HCT116 (cell line): ENCODE measurements around the gene SLC12A1. TPM values are rescaled to one million over a fixed set of nuclear protein-coding genes. Genes with fewer than 3 reads are reported as not detected.

Experiments
- ATAC-seq: fragments of 200-7000 bp; cut with Tn5 transposase; 2 replicates; pipeline ENCODE4 v1.9.1; 2020; ENCODE audit warnings: mild to moderate bottlenecking, moderate library complexity
- BruUV-seq: library from RNA; stranded (reverse); fragments of 400-500 nt; replicated peaks from 2 replicates; lab custom pipeline; 2021; lab: Mats Ljungman, UMichigan
- CTCF ChIA-PET: fragments of 300-600 bp; sonication (Branson Sonifier 250); formaldehyde crosslinking; loops from one replicate; lab custom pipeline; 2021; ENCODE audit warnings: antibody characterized with exemption; lab: Charles Lee
- POLR2A ChIA-PET: fragments of 300-600, 350-600 bp; sonication (Branson Sonifier 250); formaldehyde crosslinking; loops from one replicate; lab custom pipeline; 2021; ENCODE audit warnings: antibody characterized with exemption; lab: Charles Lee
- RAD21 ChIA-PET, 2 experiments: fragments of 300-600 bp; sonication (Branson Sonifier 250); formaldehyde crosslinking; loops; one replicate each; lab custom pipeline; 2023; ENCODE audit warnings: low total read pairs in 2 of 2; ENCODE audit not compliant: uncharacterized antibody in 2 of 2, unreplicated experiment in 2 of 2, low non-redundant PET in 1 of 2; lab: Charles Lee
- DNase-seq: peaks from one replicate; pipeline ENCODE4 v3.0.0-alpha.2; 2010; ENCODE audit warnings: low read depth, low spot score
- H2AFZ ChIP-seq: fragments of 200-600 bp; shearing (Covaris generic), sonication (generic); 2 replicates; pipeline ENCODE4 v1.6.1; 2017; ENCODE audit warnings: low read depth, mixed run types, mixed read lengths, antibody characterized with exemption, low read length; ENCODE audit not compliant: poor library complexity, severe bottlenecking
- H3K27ac ChIP-seq: 2 replicates; pipeline ENCODE4 v1.5.1; 2012; ENCODE audit warnings: low read depth, low read length
- H3K27me3 ChIP-seq: fragments of 200-600 bp; sonication (generic); 2 replicates; pipeline ENCODE4 v1.6.1; 2016; ENCODE audit warnings: mixed run types, low read length, mixed read lengths; ENCODE audit not compliant: insufficient read depth
- H3K36me3 ChIP-seq, 2 experiments: fragments of 200-500 bp in 1 of 2; fragments of 200-600 bp in 1 of 2; sonication (Bioruptor generic) in 1 of 2; sonication (generic) in 1 of 2; 2 replicates each; pipeline versions ENCODE4 v1.5.1 to v1.6.1; 2014 to 2016; ENCODE audit warnings: low read length in 2 of 2, inconsistent platforms in 1 of 2, mixed read lengths in 1 of 2, mixed run types in 1 of 2; ENCODE audit not compliant: insufficient read depth in 2 of 2, control insufficient read depth in 1 of 2
- H3K4me1 ChIP-seq, 2 experiments: fragments of 200-600 bp in 1 of 2; sonication (generic) in 1 of 2; 2 replicates each; pipeline versions ENCODE4 v1.5.1 to v1.6.1; 2012 to 2017; ENCODE audit warnings: low read length in 2 of 2, inconsistent platforms in 1 of 2, mild to moderate bottlenecking in 1 of 2, mixed read lengths in 1 of 2, mixed run types in 1 of 2, moderate library complexity in 1 of 2; ENCODE audit not compliant: insufficient read depth in 2 of 2, control insufficient read depth in 1 of 2
- H3K4me2 ChIP-seq: fragments of 200-600 bp; sonication (generic); 2 replicates; pipeline ENCODE4 v1.6.1; 2017; ENCODE audit warnings: mixed run types, low read length, mixed read lengths
- H3K4me3 ChIP-seq, 2 experiments: fragments of 200-600 bp in 1 of 2; sonication (generic) in 1 of 2; replicated peaks in 1 of 2; 2 replicates each; pipeline ENCODE4 v1.5.1; 2011 to 2016; ENCODE audit warnings: low read length in 2 of 2, control low read depth in 1 of 2, low read depth in 1 of 2, mild to moderate bottlenecking in 1 of 2, mixed read lengths in 1 of 2, mixed run types in 1 of 2
- H3K79me2 ChIP-seq: fragments of 200-600 bp; sonication (generic); 2 replicates; pipeline ENCODE4 v1.6.1; 2017; ENCODE audit warnings: mild to moderate bottlenecking, mixed run types, low read length, moderate library complexity, mixed read lengths; ENCODE audit not compliant: insufficient read depth
- H3K9ac ChIP-seq: fragments of 200-600 bp; sonication (generic); 2 replicates; pipeline ENCODE4 v1.6.1; 2016; ENCODE audit warnings: low read length, mixed read lengths
- H3K9me2 ChIP-seq: fragments of 200-600 bp; sonication (generic), shearing (Covaris generic); 2 replicates; pipeline ENCODE4 v1.6.1; 2017; ENCODE audit warnings: mixed run types, mild to moderate bottlenecking, moderate library complexity; ENCODE audit not compliant: insufficient read depth
- H3K9me3 ChIP-seq, 2 experiments: fragments of 200-500 bp in 1 of 2; fragments of 200-600 bp in 1 of 2; sonication (Bioruptor generic) in 1 of 2; sonication (generic) in 1 of 2; 2 replicates each; pipeline ENCODE4 v1.6.1; 2014 to 2017; ENCODE audit warnings: low read length in 2 of 2, mixed read lengths in 2 of 2, inconsistent platforms in 1 of 2, low read depth in 1 of 2, mild to moderate bottlenecking in 1 of 2, mixed run types in 1 of 2, moderate library complexity in 1 of 2; ENCODE audit not compliant: control insufficient read depth in 1 of 2, insufficient read depth in 1 of 2
- H4K20me1 ChIP-seq: fragments of 200-600 bp; sonication (generic), shearing (Covaris generic); 2 replicates; pipeline ENCODE4 v1.6.1; 2017; ENCODE audit warnings: mixed run types, mild to moderate bottlenecking, moderate library complexity; ENCODE audit not compliant: insufficient read depth
- ATF3 ChIP-seq: IDR thresholded peaks from 2 replicates; pipeline ENCODE4 v1.6.1; 2012
- CEBPB ChIP-seq: IDR thresholded peaks from 2 replicates; pipeline ENCODE4 v1.6.1; 2012; ENCODE audit warnings: low read depth
- CTCF ChIP-seq, 3 experiments: fragments of 200-600 bp in 1 of 3; sonication (generic) in 1 of 3; IDR thresholded peaks in 2 of 3; conservative IDR thresholded peaks in 1 of 3; 2 replicates each; pipeline ENCODE4 v1.5.1; 2012 to 2017; ENCODE audit warnings: low read depth in 2 of 3, low read length in 2 of 3, antibody characterized with exemption in 1 of 3, borderline replicate concordance in 1 of 3, control low read depth in 1 of 3, mild to moderate bottlenecking in 1 of 3, mixed read lengths in 1 of 3, mixed run types in 1 of 3, moderate library complexity in 1 of 3; ENCODE audit not compliant: insufficient read depth in 1 of 3
- EGR1 ChIP-seq: IDR thresholded peaks from 2 replicates; pipeline ENCODE4 v1.6.1; 2012; ENCODE audit warnings: low read depth
- ELF1 ChIP-seq: IDR thresholded peaks from 2 replicates; pipeline ENCODE4 v1.6.1; 2012; ENCODE audit warnings: low read depth, borderline replicate concordance
- EZH2 ChIP-seq: fragments of 200-600 bp; sonication (generic); IDR thresholded peaks from 2 replicates; pipeline ENCODE4 v1.6.1; 2017; ENCODE audit warnings: antibody characterized with exemption, mixed run types
- EZH2phosphoT487 ChIP-seq: fragments of 200-600 bp; IDR thresholded peaks from 2 replicates; pipeline ENCODE4 v1.6.1; 2018; ENCODE audit warnings: antibody characterized with exemption, borderline replicate concordance
- FOSL1 ChIP-seq: IDR thresholded peaks from 2 replicates; pipeline ENCODE4 v1.6.1; 2012; ENCODE audit warnings: low read depth
- JUND ChIP-seq: IDR thresholded peaks from 2 replicates; pipeline ENCODE4 v1.6.1; 2012
- MAX ChIP-seq: IDR thresholded peaks from 2 replicates; pipeline ENCODE4 v1.6.1; 2012
- POLR2AphosphoS5 ChIP-seq: IDR thresholded peaks from 2 replicates; pipeline ENCODE4 v1.6.1; 2011; ENCODE audit warnings: mild to moderate bottlenecking, low read depth, low read length, moderate library complexity
- REST ChIP-seq: IDR thresholded peaks from 2 replicates; pipeline ENCODE4 v1.6.1; 2012; ENCODE audit warnings: low read depth
- SP1 ChIP-seq: IDR thresholded peaks from 2 replicates; pipeline ENCODE4 v1.6.1; 2012; ENCODE audit warnings: low read depth
- TCF7L2 ChIP-seq: IDR thresholded peaks from 2 replicates; pipeline ENCODE4 v1.7.0; 2011; ENCODE audit warnings: borderline replicate concordance, inconsistent platforms; ENCODE audit not compliant: insufficient read depth, insufficient read length; ENCODE audit errors: extremely low read depth
- YY1 ChIP-seq: IDR thresholded peaks from 2 replicates; pipeline ENCODE4 v1.6.1; 2011; ENCODE audit warnings: low read length, low read depth, moderate library complexity, mild to moderate bottlenecking; ENCODE audit not compliant: insufficient replicate concordance; ENCODE audit errors: extremely low read depth
- ZNF274 ChIP-seq: fragments of 200-500 bp; sonication (Bioruptor generic); IDR thresholded peaks from 2 replicates; pipeline ENCODE4 v1.6.1; 2014; ENCODE audit warnings: mild to moderate bottlenecking, low read depth, low read length, inconsistent platforms
- intact Hi-C: fragments of 100-400 bp; cut with micrococcal nuclease; formaldehyde crosslinking; loops from 2 replicates; pipeline ENCODE4 v1.10.0; 2022
- total RNA-seq: library from RNA; stranded (reverse); gene quantifications from one replicate; pipeline ENCODE4 v1.2.1, GENCODE V29; 2021; ENCODE audit not compliant: unreplicated experiment

The SLC12A1 gene
- total RNA-seq, 1 experiment from 2014 or later, result not detected

GRCh38 chr15:48175126-48175525 is 31.0 kb upstream of the SLC12A1 start (continued):
- TF ChIP-seq CTCF (IDR thresholded peaks at IDR 0.05 in 2 of 3, conservative IDR thresholded peaks at IDR 0.05 in 1 of 3; ENCODE audit: borderline replicate concordance in 1 of 3, insufficient read depth in 1 of 3, low read depth in 2 of 3, low read length in 2 of 3) (no peak), EZH2phosphoT487 (no peak), JUND (no peak), POLR2AphosphoS5 (no peak), ATF3 (no peak), ELF1 (no peak)

GRCh38 chr15:48176112-48176511 is 30.0 kb upstream of the SLC12A1 start:
- intact Hi-C loops, result no loop called here
- H3K9me3 ChIP-seq, result no peaks in the 10 kb centered on the region
- DNase-seq (no peak), ATAC-seq (no peak)
- H3K27me3 ChIP-seq, result no peaks in the 10 kb centered on the region
- H3K4me1 ChIP-seq, result no peaks in the 10 kb centered on the region
- no peak overlapping the region for H2AFZ ChIP-seq
- ChIA-PET RAD21 (no interaction called here), CTCF (no interaction called here), POLR2A (no interaction called here)
- no TSS peak for BruUV-seq
- H3K27ac ChIP-seq, result no peak overlapping the region
- no peaks in the 10 kb centered on the region for H3K79me2 ChIP-seq
- no peak overlapping the region for H3K4me2 ChIP-seq
- no peaks in the 10 kb centered on the region for H3K36me3 ChIP-seq
- no peaks in the 10 kb centered on the region for H4K20me1 ChIP-seq
- TF ChIP-seq EZH2 (no peak), REST (no peak), MAX (no peak), CEBPB (no peak), SP1 (no peak), EGR1 (no peak), YY1 (no peak), FOSL1 (no peak), ELF1 (no peak), TCF7L2 (no peak), ZNF274 (no peak)
- H3K4me3 ChIP-seq, result no peak overlapping the region
- no peaks in the 10 kb centered on the region for H3K9me2 ChIP-seq
- H3K9ac ChIP-seq, result no peak overlapping the region
